Fibroblast of skin of abdomen (primary cell): Measurements from ENCODE around the gene SAP30L. TPM values are rescaled to one million over a fixed set of nuclear protein-coding genes. Genes with fewer than 3 reads are reported as not detected.

ENCODE experiments used
- DNase-seq: peaks from one replicate; pipeline ENCODE4 v3.0.0-alpha.2; 2013
- polyA plus RNA-seq, 2 experiments: library from polyadenylated mRNA; unstranded; fragments of 120-200 nt; gene quantifications; one replicate each; pipeline ENCODE4 v1.2.1, GENCODE V29; 2013; ENCODE audit not compliant: insufficient read length in 2 of 2

The SAP30L gene
- polyA plus RNA-seq (2013, experiment 1 of 2; ENCODE audit: insufficient read length), result 24.7 TPM
- 22.4 TPM for polyA plus RNA-seq (2013, experiment 2 of 2; ENCODE audit: insufficient read length)

GRCh38 chr5:154445422-154446194 lies at the start of gene SAP30L:
SAP30L (plus strand) TSS chr5:154445997; CDS start chr5:154446605, 608 bp downstream.
- peak; percentile 93 for DNase-seq

- DNase-seq, result no peak
Measured at GRCh38 chr5:154396128-154396527, 49.7 kb upstream of the SAP30L start.

GRCh38 chr5:154397652-154398406 lies 48.0 kb upstream of the SAP30L start:
- DNase-seq, result no peak

- DNase-seq, result no peak
Measured at GRCh38 chr5:154400678-154401077, 45.1 kb upstream of the SAP30L start.

GRCh38 chr5:154401355-154401754 lies 44.4 kb upstream of the SAP30L start:
- DNase-seq, result no peak

- DNase-seq, result no peak
Measured at GRCh38 chr5:154401931-154402330, 43.9 kb upstream of the SAP30L start.

- no peak for DNase-seq
Measured at GRCh38 chr5:154402611-154403010, 43.2 kb upstream of the SAP30L start.

GRCh38 chr5:154403234-154403633 lies 42.6 kb upstream of the SAP30L start:
- peak; percentile 21 for DNase-seq

- DNase-seq, result peak; percentile 11
Measured at GRCh38 chr5:154403776-154404387, 41.9 kb upstream of the SAP30L start.

- DNase-seq, result peak; percentile 75
Measured at GRCh38 chr5:154405078-154405792, 40.6 kb upstream of the SAP30L start.

GRCh38 chr5:154406231-154406630 lies 39.6 kb upstream of the SAP30L start:
- DNase-seq, result no peak

GRCh38 chr5:154406826-154407225 lies 39.0 kb upstream of the SAP30L start:
- DNase-seq, result no peak

- no peak for DNase-seq
Measured at GRCh38 chr5:154408811-154409210, 37.0 kb upstream of the SAP30L start.

GRCh38 chr5:154409230-154409840 lies 36.5 kb upstream of the SAP30L start:
- DNase-seq, result no peak

GRCh38 chr5:154410008-154410407 lies 35.8 kb upstream of the SAP30L start:
- no peak for DNase-seq

- no peak for DNase-seq
Measured at GRCh38 chr5:154410786-154411185, 35.0 kb upstream of the SAP30L start.

GRCh38 chr5:154411338-154411737 lies 34.5 kb upstream of the SAP30L start:
- DNase-seq, result no peak

GRCh38 chr5:154412316-154412715 lies 33.5 kb upstream of the SAP30L start:
- no peak for DNase-seq

GRCh38 chr5:154412925-154413324 lies 32.9 kb upstream of the SAP30L start:
- DNase-seq, result no peak

- DNase-seq, result no peak
Measured at GRCh38 chr5:154415114-154415513, 30.7 kb upstream of the SAP30L start.

GRCh38 chr5:154418344-154418820 lies 27.4 kb upstream of the SAP30L start:
- peak; percentile 54 for DNase-seq

GRCh38 chr5:154419236-154419635 lies 26.6 kb upstream of the SAP30L start:
- no peak for DNase-seq
